ENCODE data around the gene DUSP22. TPM values are rescaled to one million over a fixed set of nuclear protein-coding genes. Genes with fewer than 3 reads are reported as not detected.

DUSP22 gene
- total and polyA plus RNA-seq, 2 donors (not counting 1 experiment from before 2014, with no cell fraction given), result 10.9 to 13.7 TPM

DNA sequence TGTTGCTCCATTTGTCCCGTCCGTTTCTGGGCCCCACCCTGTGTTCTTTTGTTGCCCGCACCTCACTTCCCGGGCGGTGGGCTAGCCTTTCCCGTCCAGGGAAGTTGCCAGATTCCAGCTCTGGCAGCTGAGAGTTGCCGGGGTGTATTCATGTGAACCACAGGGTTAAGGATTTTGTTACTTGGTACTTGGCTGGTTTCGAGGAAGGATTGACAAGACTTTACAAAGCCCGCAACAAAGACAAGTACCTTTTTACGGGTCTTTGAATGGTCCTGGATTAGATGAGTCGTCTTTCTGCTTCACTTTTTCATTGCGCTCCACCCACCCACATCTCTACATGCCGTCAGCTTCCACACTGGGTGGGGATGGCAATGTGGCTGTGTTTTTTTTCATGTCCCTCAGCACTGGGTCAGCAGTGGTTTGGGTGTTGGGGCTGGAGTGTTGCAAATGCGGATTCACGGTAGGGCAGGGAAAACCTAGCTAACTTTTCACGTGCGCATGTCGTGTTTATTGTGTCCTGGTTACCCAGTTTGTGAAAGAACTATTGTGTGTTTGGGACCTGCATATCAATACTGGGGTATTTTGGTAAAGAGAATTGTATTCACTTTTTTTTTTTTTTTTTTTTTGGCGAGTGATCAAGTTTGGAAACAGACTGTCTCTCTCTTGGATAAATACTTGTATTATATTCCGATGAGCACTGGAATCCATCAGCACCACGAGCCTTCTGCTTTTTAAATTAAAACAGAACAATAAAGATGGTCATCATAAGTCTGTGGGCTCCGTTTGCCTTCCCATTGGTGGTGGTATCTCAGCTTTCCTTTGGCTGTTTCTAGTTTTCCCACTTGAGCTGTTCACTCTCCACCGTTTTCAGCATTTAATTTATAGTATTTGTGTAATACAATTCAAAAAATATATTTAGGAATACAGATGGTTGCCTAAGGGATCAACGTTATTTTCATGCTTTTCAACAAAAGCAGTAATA, 1.2 kb downstream of the DUSP22 start:
- Histone ChIP-seq H4K20me1 (ENCODE audit: control insufficient read depth, extremely low read depth, insufficient read depth, low read length) (no peaks in the 10 kb centered on the region), H3K4me2 (ENCODE audit: extremely low read depth, insufficient read depth, low read length) (peak overlapping the region; percentile 91), H3K4me1 (ENCODE audit: control insufficient read depth, extremely low read depth, insufficient read depth, low read length) (peaks cover 2% of the 10 kb centered on the region), H3K9me3 (ENCODE audit: control insufficient read depth, insufficient read depth, low read depth, low read length) (no peaks in the 10 kb centered on the region), H3K9ac (ENCODE audit: insufficient read depth, low read length) (peak overlapping the region; percentile 65), H3K79me2 (ENCODE audit: control insufficient read depth, insufficient read depth, low read length) (no peaks in the 10 kb centered on the region), H3K27me3 (ENCODE audit: control insufficient read depth, insufficient read depth, low read length) (no peaks in the 10 kb centered on the region), H3K4me3 (replicated peaks in 1 of 4; ENCODE audit: control extremely low read depth in 1 of 4, insufficient read depth in 1 of 4, low read depth in 3 of 4, low read length in 4 of 4) (peak overlapping the region; percentile 54 to 68 (median 62)), H3K27ac (ENCODE audit: insufficient read depth, low read length) (peak overlapping the region; percentile 70), H2AFZ (ENCODE audit: low read length) (peak overlapping the region; percentile 75), H3K36me3 (ENCODE audit: control insufficient read depth, insufficient read depth, low read length) (no peaks in the 10 kb centered on the region)
- TF ChIP-seq, protein P1, sequence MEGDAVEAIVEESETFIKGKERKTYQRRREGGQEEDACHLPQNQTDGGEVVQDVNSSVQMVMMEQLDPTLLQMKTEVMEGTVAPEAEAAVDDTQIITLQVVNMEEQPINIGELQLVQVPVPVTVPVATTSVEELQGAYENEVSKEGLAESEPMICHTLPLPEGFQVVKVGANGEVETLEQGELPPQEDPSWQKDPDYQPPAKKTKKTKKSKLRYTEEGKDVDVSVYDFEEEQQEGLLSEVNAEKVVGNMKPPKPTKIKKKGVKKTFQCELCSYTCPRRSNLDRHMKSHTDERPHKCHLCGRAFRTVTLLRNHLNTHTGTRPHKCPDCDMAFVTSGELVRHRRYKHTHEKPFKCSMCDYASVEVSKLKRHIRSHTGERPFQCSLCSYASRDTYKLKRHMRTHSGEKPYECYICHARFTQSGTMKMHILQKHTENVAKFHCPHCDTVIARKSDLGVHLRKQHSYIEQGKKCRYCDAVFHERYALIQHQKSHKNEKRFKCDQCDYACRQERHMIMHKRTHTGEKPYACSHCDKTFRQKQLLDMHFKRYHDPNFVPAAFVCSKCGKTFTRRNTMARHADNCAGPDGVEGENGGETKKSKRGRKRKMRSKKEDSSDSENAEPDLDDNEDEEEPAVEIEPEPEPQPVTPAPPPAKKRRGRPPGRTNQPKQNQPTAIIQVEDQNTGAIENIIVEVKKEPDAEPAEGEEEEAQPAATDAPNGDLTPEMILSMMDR (conservative IDR thresholded peaks at IDR 0.05 in 1 of 2, IDR thresholded peaks at IDR 0.05 in 1 of 2; ENCODE audit: low read depth in 1 of 2, low read length in 2 of 2), result no peak
- no peak for TF ChIP-seq EZH2 (IDR thresholded peaks at IDR 0.05; ENCODE audit: low read length, missing control alignments)
- DNase-seq (ENCODE audit: low read depth in 2 of 2), result peak; percentile 23 to 44

DNA sequence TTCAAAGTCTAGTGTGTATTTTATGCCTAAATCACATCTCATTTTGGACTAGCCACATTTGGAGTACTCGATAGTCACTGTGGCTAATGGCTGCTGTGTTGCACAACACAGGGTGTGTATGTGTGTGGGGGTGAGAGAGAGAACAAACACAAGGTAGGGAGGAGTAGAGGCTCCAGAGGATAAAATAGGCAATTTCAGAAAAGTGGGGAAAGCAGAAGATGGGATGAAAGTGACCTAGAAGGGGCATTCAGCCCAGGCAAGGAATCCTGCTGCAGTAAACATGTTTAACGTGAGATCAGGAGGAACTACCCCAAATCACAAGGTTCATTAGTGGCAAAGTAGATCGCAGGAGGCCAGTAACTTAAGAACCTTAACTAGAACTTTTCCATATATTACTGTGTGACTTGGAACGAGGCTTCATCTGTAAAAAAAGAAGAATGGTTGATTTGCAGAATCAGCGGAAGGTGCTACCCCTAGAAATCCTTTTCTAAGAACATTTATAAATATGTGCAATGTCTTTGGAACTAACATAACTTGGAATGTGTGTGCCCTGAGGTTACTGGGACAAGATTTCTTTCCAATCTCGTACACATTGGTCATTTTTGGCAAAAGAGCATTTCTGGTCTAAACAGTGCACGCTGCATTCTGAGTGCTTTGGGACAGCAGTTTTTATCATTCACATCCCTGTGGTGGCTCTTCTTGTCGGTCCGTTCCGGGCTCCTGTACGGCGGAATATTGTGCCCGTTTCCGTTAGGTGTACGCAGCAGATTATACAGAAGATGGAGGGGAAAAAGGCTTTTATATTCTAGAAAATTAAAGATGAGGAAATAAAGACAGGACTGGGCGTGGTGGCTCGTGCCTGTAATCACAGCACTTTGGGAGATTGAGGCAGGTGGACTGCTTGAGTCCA, 2.6 kb downstream of the DUSP22 start:
- H3K79me2 ChIP-seq (ENCODE audit: control insufficient read depth, insufficient read depth, low read length), result no peaks in the 10 kb centered on the region
- TF ChIP-seq, protein P1 (conservative IDR thresholded peaks at IDR 0.05 in 1 of 2, IDR thresholded peaks at IDR 0.05 in 1 of 2; ENCODE audit: low read depth in 1 of 2, low read length in 2 of 2), result no peak
- no peak for TF ChIP-seq EZH2 (IDR thresholded peaks at IDR 0.05; ENCODE audit: low read length, missing control alignments)
- DNase-seq (ENCODE audit: low read depth in 2 of 2), result no peak

More for the DNA sequence above, 2.6 kb downstream of the DUSP22 start:
- H3K9ac ChIP-seq (ENCODE audit: insufficient read depth, low read length), result no peak overlapping the region
- no peak overlapping the region for H3K4me2 ChIP-seq (ENCODE audit: extremely low read depth, insufficient read depth, low read length)
- no peak overlapping the region for H2AFZ ChIP-seq (ENCODE audit: low read length)
- no peaks in the 10 kb centered on the region for H3K36me3 ChIP-seq (ENCODE audit: control insufficient read depth, insufficient read depth, low read length)
- H3K27me3 ChIP-seq (ENCODE audit: control insufficient read depth, insufficient read depth, low read length), result no peaks in the 10 kb centered on the region
- H3K4me1 ChIP-seq (ENCODE audit: control insufficient read depth, extremely low read depth, insufficient read depth, low read length), result peaks cover 2% of the 10 kb centered on the region
- no peak overlapping the region for H3K27ac ChIP-seq (ENCODE audit: insufficient read depth, low read length)
- no peaks in the 10 kb centered on the region for H4K20me1 ChIP-seq (ENCODE audit: control insufficient read depth, extremely low read depth, insufficient read depth, low read length)
- no peak overlapping the region for H3K4me3 ChIP-seq (replicated peaks in 1 of 4; ENCODE audit: control extremely low read depth in 1 of 4, insufficient read depth in 1 of 4, low read depth in 3 of 4, low read length in 4 of 4)
- H3K9me3 ChIP-seq (ENCODE audit: control insufficient read depth, insufficient read depth, low read depth, low read length), result no peaks in the 10 kb centered on the region
